Stimulated activated CD8-positive, alpha-beta memory T cell treated with anti-CD3 and anti-CD28 coated beads, Interleukin-12 subunit alpha, Interleukin-12 subunit beta, amount 100 ng/mL, for 24 hours (primary cell): ENCODE results near the gene LDHAL6B.

ENCODE experiments used
- DNase-seq: peaks from one replicate; pipeline ENCODE4 v3.0.0-alpha.2; 2020; ENCODE audit errors: extremely low read depth

The LDHAL6B gene

GRCh38 chr15:59218710-59219109, 12.1 kb downstream of the LDHAL6B start:
- DNase-seq, result no peak

- DNase-seq, result no peak
These were observed 15.2 kb downstream of the LDHAL6B start for GRCh38 chr15:59221511-59222505.

GRCh38 chr15:59222906-59223550, 16.4 kb downstream of the LDHAL6B start:
- DNase-seq, result no peak

- DNase-seq, result no peak
These were observed 17.1 kb downstream of the LDHAL6B start for GRCh38 chr15:59223736-59224135.

GRCh38 chr15:59224474-59224873, 17.8 kb downstream of the LDHAL6B start:
- no peak for DNase-seq

- no peak for DNase-seq
These were observed 20.4 kb downstream of the LDHAL6B start for GRCh38 chr15:59227021-59227420.

- DNase-seq, result no peak
These were observed 22.4 kb downstream of the LDHAL6B start for GRCh38 chr15:59229015-59229414.

GRCh38 chr15:59229453-59229852, 22.8 kb downstream of the LDHAL6B start:
- DNase-seq, result no peak

GRCh38 chr15:59230531-59231055, 23.9 kb downstream of the LDHAL6B start:
- DNase-seq, result no peak

GRCh38 chr15:59232476-59232875, 25.8 kb downstream of the LDHAL6B start:
- no peak for DNase-seq

- no peak for DNase-seq
These were observed 29.8 kb downstream of the LDHAL6B start for GRCh38 chr15:59236394-59236793.

- DNase-seq, result no peak
These were observed 30.6 kb downstream of the LDHAL6B start for GRCh38 chr15:59237119-59237855.

- DNase-seq, result no peak
These were observed 31.3 kb downstream of the LDHAL6B start for GRCh38 chr15:59237924-59238331.

- DNase-seq, result no peak
These were observed 33.4 kb downstream of the LDHAL6B start for GRCh38 chr15:59240036-59240435.

- no peak for DNase-seq
These were observed 36.0 kb downstream of the LDHAL6B start for GRCh38 chr15:59242649-59243048.

GRCh38 chr15:59243622-59244021, 37.0 kb downstream of the LDHAL6B start:
- no peak for DNase-seq

GRCh38 chr15:59244337-59244736, 37.7 kb downstream of the LDHAL6B start:
- DNase-seq, result no peak

- no peak for DNase-seq
These were observed 38.9 kb downstream of the LDHAL6B start for GRCh38 chr15:59245559-59245958.

GRCh38 chr15:59247364-59247763, 40.7 kb downstream of the LDHAL6B start:
- peak; percentile 25 for DNase-seq

- DNase-seq, result no peak
These were observed 43.2 kb downstream of the LDHAL6B start for GRCh38 chr15:59249816-59250215.

GRCh38 chr15:59250249-59250648, 43.6 kb downstream of the LDHAL6B start:
- DNase-seq, result no peak
